ENCODE measurements around the gene PLA2G5. TPM values are rescaled to one million over a fixed set of nuclear protein-coding genes. Genes with fewer than 3 reads are reported as not detected.

The PLA2G5 gene
- total and polyA plus RNA-seq, 2 of the 8 experiments (the other 6 are each of a cell fraction or from before 2014, with no cell fraction given) = 0.05 TPM; not detected in 1

DNA sequence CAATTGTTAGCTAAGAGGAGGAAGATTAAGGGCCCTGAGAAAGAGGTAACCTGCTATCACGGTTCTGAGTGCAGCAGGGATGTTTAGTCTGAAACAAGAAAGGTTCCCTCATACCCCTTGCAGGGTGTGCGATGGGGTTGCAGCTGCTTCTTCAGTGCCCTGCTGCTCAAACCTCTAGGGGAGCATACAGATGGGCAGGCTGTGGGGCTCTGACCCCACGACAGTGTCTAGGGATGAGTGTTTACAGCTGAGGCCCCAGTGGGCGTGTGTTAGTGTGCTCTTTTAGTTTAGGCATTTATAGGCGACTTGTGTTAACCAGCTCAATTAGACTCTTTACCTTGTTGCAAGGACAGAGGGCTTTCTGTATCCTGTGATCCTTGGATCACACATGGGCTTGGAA, 41.3 kb upstream of the PLA2G5 start:
- 0 out of 4 replicates have a peak, but pooled peaks cover 0 to 2% of the 10 kb centered on the region in 2 experiments for H3K9me3 ChIP-seq (ENCODE audit: insufficient read depth in 2 of 2, low read depth in 1 of 2, low read length in 1 of 2)
- H4K5ac ChIP-seq (ENCODE audit: insufficient read length, low read depth, low read length) = no peak overlapping the region
- no peak overlapping the region for H2BK15ac ChIP-seq (ENCODE audit: low read length)
- H3K18ac ChIP-seq (ENCODE audit: extremely low read depth, low read length) = no peak overlapping the region
- H4K91ac ChIP-seq (replicated peaks; ENCODE audit: insufficient read length, low read length) = no peak overlapping the region
- no peak for DNase-seq (ENCODE audit: low read depth in 1 of 2, low spot score in 2 of 2)
- no peak overlapping the region for H3K23ac ChIP-seq (ENCODE audit: insufficient read length)
- no peaks in the 10 kb centered on the region for H3K27me3 ChIP-seq (replicated peaks in 1 of 4; ENCODE audit: control insufficient read depth in 3 of 4, extremely low read depth in 1 of 4, insufficient read depth in 3 of 4, low read length in 3 of 4)
- H2AFZ ChIP-seq (ENCODE audit: low read length) = no peak overlapping the region
- H3K79me2 ChIP-seq (ENCODE audit: control insufficient read depth in 1 of 2, insufficient read depth in 2 of 2, low read length in 2 of 2) = no peaks in the 10 kb centered on the region
- no peak for FAIRE-seq
- no peak overlapping the region for H3K4ac ChIP-seq (replicated peaks; ENCODE audit: insufficient read length, low read depth, low read length)
- H2BK20ac ChIP-seq (ENCODE audit: low read length) = no peak overlapping the region
- 75% methylated on average over 5 of the region's 5 CpGs; no CpG with 5 or more reads in 1 of the 2 experiments for WGBS, 2 experiments (ENCODE audit: extremely low coverage in 1 of 2, insufficient coverage in 1 of 2, insufficient read length in 1 of 2, insufficient replicate concordance in 2 of 2, low coverage in 1 of 2, low lambda C conversion rate in 2 of 2, missing lambda C conversion rate in 1 of 2)
- no peak overlapping the region for H2AK5ac ChIP-seq (ENCODE audit: low read depth, low read length)
- TF ChIP-seq CBX8 (IDR thresholded peaks at IDR 0.05; ENCODE audit: borderline replicate concordance, low read depth, low read length) (no peak), TAF1 (IDR thresholded peaks at IDR 0.05; ENCODE audit: low read depth, low read length) (no peak), RXRA (IDR thresholded peaks at IDR 0.05; ENCODE audit: insufficient read depth, low read depth, low read length) (no peak), NRF1 (IDR thresholded peaks at IDR 0.05; ENCODE audit: low read depth, low read length) (no peak), CHD2 (IDR thresholded peaks at IDR 0.05; ENCODE audit: low read length) (no peak), EGR1 (IDR thresholded peaks at IDR 0.05; ENCODE audit: borderline replicate concordance, low read depth, low read length) (no peak), CTBP2 (IDR thresholded peaks at IDR 0.05; ENCODE audit: borderline replicate concordance, insufficient read depth, insufficient read length, low read length) (no peak)
- TF ChIP-seq, protein P1, sequence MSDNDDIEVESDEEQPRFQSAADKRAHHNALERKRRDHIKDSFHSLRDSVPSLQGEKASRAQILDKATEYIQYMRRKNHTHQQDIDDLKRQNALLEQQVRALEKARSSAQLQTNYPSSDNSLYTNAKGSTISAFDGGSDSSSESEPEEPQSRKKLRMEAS (IDR thresholded peaks at IDR 0.05) = no peak
- no peaks in the 10 kb centered on the region for H4K20me1 ChIP-seq (replicated peaks in 1 of 2; ENCODE audit: control insufficient read depth in 1 of 2, insufficient read depth in 2 of 2, low read length in 2 of 2)
- POLR2A ChIA-PET (ENCODE audit: partially characterized antibody) = no interaction called here
- no peak overlapping the region for H2BK120ac ChIP-seq (replicated peaks; ENCODE audit: low read depth, low read length)
- H3K23me2 ChIP-seq (ENCODE audit: low read depth, low read length) = no peaks in the 10 kb centered on the region
- H3K4me2 ChIP-seq (ENCODE audit: insufficient read depth in 1 of 2, low read depth in 2 of 2, low read length in 2 of 2) = no peak overlapping the region
- H3K14ac ChIP-seq (ENCODE audit: insufficient read length) = no peak overlapping the region
- no peaks in the 10 kb centered on the region for H3K4me1 ChIP-seq (replicated peaks in 1 of 4; ENCODE audit: control insufficient read depth in 3 of 4, insufficient read depth in 4 of 4, low read length in 3 of 4)
- H4K8ac ChIP-seq (ENCODE audit: extremely low read depth, insufficient read depth, low read length) = no peak overlapping the region
- H3K4me3 ChIP-seq (ENCODE audit: extremely low read depth in 1 of 4, insufficient read depth in 2 of 4, low read depth in 3 of 4, low read length in 4 of 4) = no peak overlapping the region
- H2BK12ac ChIP-seq (ENCODE audit: low read depth, low read length) = no peak overlapping the region
- H2BK5ac ChIP-seq (ENCODE audit: low read depth, low read length) = no peak overlapping the region
- H3K36me3 ChIP-seq (ENCODE audit: control insufficient read depth in 2 of 4, insufficient read depth in 4 of 4, low read length in 3 of 4) = no peaks in the 10 kb centered on the region
- no peak overlapping the region for H3K27ac ChIP-seq (ENCODE audit: low read depth, low read length)
- no peaks in the 10 kb centered on the region for H3K79me1 ChIP-seq (ENCODE audit: low read depth, low read length)
- no peak overlapping the region for H3K9ac ChIP-seq (replicated peaks in 1 of 4; ENCODE audit: extremely low read depth in 1 of 4, low read depth in 3 of 4, low read length in 3 of 4)
- CTCF ChIA-PET (ENCODE audit: partially characterized antibody) = interaction anchor here (1.5 kb wide), 1 partner anchor 184 kb away, joined by 4 read pairs; no protein-coding TSS in a partner anchor
- no peak overlapping the region for H3K56ac ChIP-seq (replicated peaks; ENCODE audit: insufficient read length, low read depth, low read length)
